Left kidney (tissue), 2 donors: Measurements from ENCODE around the gene ARHGEF19. TPM values are rescaled to one million over a fixed set of nuclear protein-coding genes. Genes with fewer than 3 reads are reported as not detected.
"Not testable (repeated sequence)": the region's sequence is repeated elsewhere in the genome, so short reads cannot be mapped to it uniquely, and the experiment has no call there.

Experiments used
- DNase-seq: peaks from one replicate; pipeline ENCODE4 v3.0.0-alpha.2; 2013
- polyA plus RNA-seq: library from polyadenylated mRNA; unstranded; fragments of 120-200 nt; gene quantifications from one replicate; pipeline ENCODE4 v1.2.1, GENCODE V29; 2013; ENCODE audit not compliant: insufficient read length

ARHGEF19 gene
- polyA plus RNA-seq, 1 donor: 21.1 TPM

GRCh38 chr1:16181887-16182719, 30.3 kb downstream of the ARHGEF19 start:
- DNase-seq: peak; percentile 75

- no peak for DNase-seq
Observed at GRCh38 chr1:16180291-16180824, 32.1 kb downstream of the ARHGEF19 start.

GRCh38 chr1:16178596-16179497, 33.6 kb downstream of the ARHGEF19 start:
- no peak for DNase-seq

GRCh38 chr1:16177306-16177705, 35.1 kb downstream of the ARHGEF19 start:
- no peak for DNase-seq

- DNase-seq: no peak
Observed at GRCh38 chr1:16176653-16177052, 35.8 kb downstream of the ARHGEF19 start.

- DNase-seq: peak; percentile 82
Observed at GRCh38 chr1:16175610-16176553, 36.6 kb downstream of the ARHGEF19 start.

GRCh38 chr1:16174886-16175598, 37.4 kb downstream of the ARHGEF19 start:
- DNase-seq: no peak

- DNase-seq: no peak
Observed at GRCh38 chr1:16174261-16174868, 38.1 kb downstream of the ARHGEF19 start.

GRCh38 chr1:16173447-16174260, 38.8 kb downstream of the ARHGEF19 start:
- no peak for DNase-seq

GRCh38 chr1:16172964-16173446, 39.4 kb downstream of the ARHGEF19 start:
- no peak for DNase-seq

GRCh38 chr1:16172218-16172830, 40.1 kb downstream of the ARHGEF19 start:
- DNase-seq: no peak

- no peak for DNase-seq
Observed at GRCh38 chr1:16171314-16172151, 40.9 kb downstream of the ARHGEF19 start.

GRCh38 chr1:16170283-16170673, 42.2 kb downstream of the ARHGEF19 start:
- DNase-seq: no peak

GRCh38 chr1:16168622-16169360, 43.7 kb downstream of the ARHGEF19 start:
- DNase-seq: no peak

- DNase-seq: not testable (repeated sequence)
Observed at GRCh38 chr1:16168144-16168495, 44.3 kb downstream of the ARHGEF19 start.

GRCh38 chr1:16167331-16168143, 44.9 kb downstream of the ARHGEF19 start:
- DNase-seq: peak; percentile 75
